ENCODE results near the gene WASHC2A.
"Not testable (repeated sequence)": the region's sequence is repeated elsewhere in the genome, so short reads cannot be mapped to it uniquely, and the experiment has no call there.

GRCh38 chr10:50169506-50169905 lies 101.8 kb downstream of the WASHC2A start:
- not testable (repeated sequence) for TF ChIP-seq EZH2 (IDR thresholded peaks at IDR 0.05); POLR2AphosphoS5 (IDR thresholded peaks at IDR 0.05; ENCODE audit: borderline replicate concordance, low read depth, low read length)
